ENCODE results near the gene SLC16A7.

SLC16A7 gene

GRCh38 chr12:59652130-59652529 lies 56.3 kb downstream of the SLC16A7 start:
- no peak for TF ChIP-seq ZFX (IDR thresholded peaks at IDR 0.05; ENCODE audit: borderline replicate concordance)
- TF ChIP-seq CTCF (IDR thresholded peaks at IDR 0.05) = no peak
- H3K27ac ChIP-seq = peak overlapping the region; percentile 33

GRCh38 chr12:59654061-59654460 lies 58.2 kb downstream of the SLC16A7 start:
- TF ChIP-seq CTCF (IDR thresholded peaks at IDR 0.05) = no peak
- no peak for TF ChIP-seq ZFX (IDR thresholded peaks at IDR 0.05; ENCODE audit: borderline replicate concordance)
- H3K27ac ChIP-seq = no peak overlapping the region

- no peak for TF ChIP-seq CTCF (IDR thresholded peaks at IDR 0.05)
- TF ChIP-seq ZFX (IDR thresholded peaks at IDR 0.05; ENCODE audit: borderline replicate concordance) = no peak
Measured at GRCh38 chr12:59657266-59657665, 61.4 kb downstream of the SLC16A7 start.

GRCh38 chr12:59657711-59658110 lies 61.9 kb downstream of the SLC16A7 start:
- H3K27ac ChIP-seq = no peak overlapping the region
- no peak for TF ChIP-seq CTCF (IDR thresholded peaks at IDR 0.05)
- TF ChIP-seq ZFX (IDR thresholded peaks at IDR 0.05; ENCODE audit: borderline replicate concordance) = no peak

More at GRCh38 chr12:59657266-59657665, 61.4 kb downstream of the SLC16A7 start:
- no peak overlapping the region for H3K27ac ChIP-seq

GRCh38 chr12:59660148-59660547 lies 64.3 kb downstream of the SLC16A7 start:
- TF ChIP-seq ZFX (IDR thresholded peaks at IDR 0.05; ENCODE audit: borderline replicate concordance) (no peak), CTCF (IDR thresholded peaks at IDR 0.05) (no peak)
- no peak overlapping the region for H3K27ac ChIP-seq

- no peak for TF ChIP-seq CTCF (IDR thresholded peaks at IDR 0.05)
- no peak for TF ChIP-seq ZFX (IDR thresholded peaks at IDR 0.05; ENCODE audit: borderline replicate concordance)
- H3K27ac ChIP-seq = no peak overlapping the region
Measured at GRCh38 chr12:59660921-59661597, 65.2 kb downstream of the SLC16A7 start.

GRCh38 chr12:59664495-59664894 lies 68.7 kb downstream of the SLC16A7 start:
- H3K27ac ChIP-seq = no peak overlapping the region
- TF ChIP-seq CTCF (IDR thresholded peaks at IDR 0.05) = no peak
- no peak for TF ChIP-seq ZFX (IDR thresholded peaks at IDR 0.05; ENCODE audit: borderline replicate concordance)

Data from 22Rv1 (cell line).